Muscle of back (tissue), 11 donors: ENCODE measurements around the gene CEP19. TPM values are rescaled to one million over a fixed set of nuclear protein-coding genes. Genes with fewer than 3 reads are reported as not detected.
A peak's percentile ranks its signal among the peaks of the same experiment; 100 is the strongest.

Experiments
- DNase-seq, 3 donors: peaks; one replicate each; pipeline versions ENCODE4 v3.0.0 to v3.0.0-alpha.2; 2013
- polyA plus RNA-seq, 10 donors: library from polyadenylated mRNA; unstranded; fragments of 120-200 nt; gene quantifications; one replicate each; pipeline ENCODE4 v1.2.1, GENCODE V29; 2013; ENCODE audit not compliant: insufficient read length in 10 of 10

The CEP19 gene
- polyA plus RNA-seq, 10 donors, result 1.6 to 4.4 (median 1.9) TPM

DNA sequence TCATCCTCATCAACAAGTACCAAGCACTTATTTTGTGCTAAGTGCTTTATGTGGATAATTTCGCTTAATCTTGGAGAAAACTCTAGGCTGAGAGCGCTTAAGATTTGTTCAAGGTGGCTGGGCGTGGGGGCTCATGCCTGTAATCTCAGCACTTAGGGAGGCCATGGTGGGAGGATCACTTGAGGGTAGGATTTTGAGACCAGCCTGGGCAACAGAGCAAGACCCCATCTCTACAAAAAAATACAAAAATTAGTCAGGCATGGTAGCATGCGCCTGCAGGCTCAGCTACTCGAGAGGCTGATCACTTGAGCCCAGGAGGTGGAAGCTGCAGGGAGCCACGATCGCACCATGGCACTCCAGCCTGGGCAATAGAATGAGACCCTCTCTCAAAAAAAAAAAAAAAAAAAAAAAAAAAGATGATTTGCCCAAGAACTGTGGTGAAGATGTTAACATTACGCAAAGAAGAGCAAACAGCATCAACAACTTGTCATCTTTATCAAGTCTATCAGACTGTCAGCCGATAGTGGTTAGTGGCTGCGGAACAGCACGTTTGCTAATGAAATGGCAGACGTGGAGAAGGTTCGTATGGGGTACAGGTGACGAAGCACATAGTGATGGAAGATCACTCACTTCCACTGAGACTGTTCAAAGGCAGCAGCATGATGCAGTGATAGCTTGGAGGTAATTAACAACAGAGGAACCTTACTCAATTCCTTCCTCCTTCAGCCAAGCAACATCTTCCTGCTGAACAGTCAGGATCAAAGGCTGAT is 44.8 kb downstream of the CEP19 start:
- DNase-seq, result no peak

DNA sequence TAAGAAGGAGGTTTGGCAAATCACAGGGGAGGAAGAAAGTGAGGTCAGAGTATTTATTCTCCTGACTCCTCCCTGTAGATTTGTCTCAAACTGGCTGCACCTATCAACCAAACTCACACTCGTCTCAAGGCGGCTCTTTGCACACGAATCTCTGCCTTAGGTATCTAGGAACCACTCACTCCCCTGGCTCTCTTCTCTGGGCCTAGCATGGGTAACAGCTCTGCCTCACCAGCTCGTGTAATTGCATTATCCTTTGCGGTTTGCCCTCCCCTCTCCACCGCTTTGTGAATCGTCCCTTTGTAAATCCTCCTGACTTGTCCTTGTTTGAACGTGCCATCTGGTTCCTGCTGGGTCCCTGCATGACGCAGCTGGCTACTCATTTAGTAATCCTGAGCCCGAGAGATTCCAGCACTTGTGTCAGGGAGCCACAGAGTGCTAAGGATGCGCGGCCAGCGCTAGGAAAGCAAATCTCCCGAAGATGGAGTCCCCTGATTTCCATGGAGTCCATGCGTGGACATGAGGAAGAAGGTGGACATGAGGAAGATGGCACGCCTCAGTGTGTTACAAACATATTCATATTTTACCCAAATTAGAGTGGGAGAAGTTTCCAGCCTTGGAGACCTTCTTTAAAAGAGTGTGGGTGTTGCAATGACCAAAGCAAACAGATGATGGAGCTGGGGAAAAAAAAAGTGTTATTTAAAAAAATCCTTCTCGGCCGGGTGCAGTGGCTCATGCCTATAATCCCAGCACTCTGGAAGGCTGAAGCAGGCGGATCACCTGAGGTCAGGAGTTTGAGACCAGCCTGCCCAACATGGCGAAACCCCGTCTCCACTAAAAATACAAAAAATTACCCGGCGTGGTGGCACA is 45.8 kb downstream of the CEP19 start:
- DNase-seq, result peak in 1 of 3 donors; percentile 42

DNA sequence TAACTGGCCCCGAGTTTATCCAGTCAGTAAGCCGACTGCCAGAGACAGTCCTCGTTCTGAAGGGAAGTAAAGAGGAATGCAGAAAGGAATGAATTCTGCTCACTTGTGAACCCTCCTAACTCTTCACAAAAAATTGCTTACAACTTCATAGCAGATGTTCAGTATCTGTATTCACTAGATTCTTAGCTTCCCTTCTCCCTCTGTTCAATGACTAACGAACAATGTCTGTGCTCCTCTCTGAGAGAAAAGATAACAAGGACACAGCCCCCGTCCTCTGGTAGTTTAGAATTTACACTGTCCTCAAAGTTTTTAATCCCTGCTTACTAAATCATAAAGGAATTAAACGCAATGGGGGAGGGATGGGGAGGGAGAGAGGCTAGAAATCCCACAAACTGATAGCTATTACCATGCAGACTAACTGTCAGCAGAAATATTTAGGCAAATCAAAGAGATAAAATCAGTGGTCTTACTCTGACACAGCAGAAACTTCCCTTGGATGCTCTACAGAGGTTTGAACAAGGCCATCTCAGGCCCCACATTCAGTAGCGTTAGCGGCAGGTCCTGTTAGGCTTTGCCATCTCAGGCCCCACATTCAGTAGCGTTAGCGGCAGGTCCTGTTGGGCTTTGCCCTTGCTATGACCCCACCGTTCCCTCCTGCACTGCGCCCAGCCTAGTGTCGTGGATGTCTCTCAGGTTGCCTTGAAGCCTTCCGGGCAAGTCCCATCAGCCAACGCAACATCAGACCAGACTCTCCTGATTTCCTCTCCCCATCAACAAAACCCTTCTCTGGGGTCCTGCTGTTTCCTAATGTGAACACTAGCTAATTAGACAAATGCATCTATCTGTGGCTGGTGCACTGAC is 49.1 kb downstream of the CEP19 start:
- DNase-seq, result no peak

DNA sequence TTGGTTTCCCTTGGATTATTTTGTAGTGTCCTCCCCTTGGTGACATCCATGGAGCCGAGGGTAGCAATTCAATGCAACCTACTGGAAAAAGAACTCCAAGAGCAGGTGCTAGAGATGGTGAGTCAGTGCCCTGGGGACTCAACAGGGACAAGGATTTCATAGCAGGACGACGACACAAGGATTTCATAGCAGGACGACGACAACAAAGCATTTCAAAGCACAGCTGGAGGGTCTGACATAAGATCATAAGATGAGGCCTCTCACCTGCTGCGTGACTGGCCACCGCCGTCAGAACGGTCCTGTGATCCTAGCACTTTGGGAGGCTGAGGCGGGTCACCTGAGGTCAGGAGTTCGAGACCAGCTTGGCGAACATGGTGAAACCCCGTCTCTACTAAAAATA is 50.0 kb downstream of the CEP19 start:
- DNase-seq, result no peak

DNA sequence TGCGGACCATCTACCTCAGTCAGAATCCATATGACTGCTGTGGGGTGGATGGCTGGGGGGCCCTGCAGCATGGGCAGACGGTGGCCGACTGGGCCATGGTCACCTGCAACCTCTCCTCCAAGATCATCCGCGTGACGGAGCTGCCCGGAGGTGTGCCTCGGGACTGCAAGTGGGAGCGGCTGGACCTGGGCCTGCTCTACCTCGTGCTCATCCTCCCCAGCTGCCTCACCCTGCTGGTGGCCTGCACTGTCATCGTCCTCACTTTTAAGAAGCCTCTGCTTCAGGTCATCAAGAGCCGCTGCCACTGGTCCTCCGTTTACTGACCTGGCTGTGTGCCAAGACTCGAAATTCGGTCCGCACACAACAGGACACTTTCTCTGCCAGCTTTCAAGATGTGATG is 50.6 kb downstream of the CEP19 start:
- no peak for DNase-seq

DNA sequence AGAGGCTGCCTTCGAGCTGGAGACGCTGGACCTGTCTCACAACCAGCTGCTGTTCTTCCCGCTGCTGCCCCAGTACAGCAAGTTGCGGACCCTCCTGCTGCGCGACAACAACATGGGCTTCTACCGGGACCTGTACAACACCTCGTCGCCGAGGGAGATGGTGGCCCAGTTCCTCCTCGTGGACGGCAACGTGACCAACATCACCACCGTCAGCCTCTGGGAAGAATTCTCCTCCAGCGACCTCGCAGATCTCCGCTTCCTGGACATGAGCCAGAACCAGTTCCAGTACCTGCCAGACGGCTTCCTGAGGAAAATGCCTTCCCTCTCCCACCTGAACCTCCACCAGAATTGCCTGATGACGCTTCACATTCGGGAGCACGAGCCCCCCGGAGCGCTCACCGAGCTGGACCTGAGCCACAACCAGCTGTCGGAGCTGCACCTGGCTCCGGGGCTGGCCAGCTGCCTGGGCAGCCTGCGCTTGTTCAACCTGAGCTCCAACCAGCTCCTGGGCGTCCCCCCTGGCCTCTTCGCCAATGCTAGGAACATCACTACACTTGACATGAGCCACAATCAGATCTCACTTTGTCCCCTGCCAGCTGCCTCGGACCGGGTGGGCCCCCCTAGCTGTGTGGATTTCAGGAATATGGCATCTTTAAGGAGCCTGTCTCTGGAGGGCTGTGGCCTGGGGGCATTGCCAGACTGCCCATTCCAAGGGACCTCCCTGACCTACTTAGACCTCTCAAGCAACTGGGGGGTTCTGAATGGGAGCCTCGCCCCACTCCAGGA is 51.5 kb downstream of the CEP19 start:
- no peak for DNase-seq

DNA sequence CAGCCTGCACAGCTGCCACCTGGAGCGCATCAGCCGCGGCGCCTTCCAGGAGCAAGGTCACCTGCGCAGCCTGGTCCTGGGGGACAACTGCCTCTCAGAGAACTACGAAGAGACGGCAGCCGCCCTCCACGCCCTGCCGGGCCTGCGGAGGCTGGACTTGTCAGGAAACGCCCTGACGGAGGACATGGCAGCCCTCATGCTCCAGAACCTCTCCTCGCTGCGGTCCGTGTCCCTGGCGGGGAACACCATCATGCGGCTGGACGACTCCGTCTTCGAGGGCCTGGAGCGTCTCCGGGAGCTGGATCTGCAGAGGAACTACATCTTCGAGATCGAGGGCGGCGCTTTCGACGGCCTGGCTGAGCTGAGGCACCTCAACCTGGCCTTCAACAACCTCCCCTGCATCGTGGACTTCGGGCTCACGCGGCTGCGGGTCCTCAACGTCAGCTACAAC is 52.1 kb downstream of the CEP19 start:
- DNase-seq, result no peak

Other genes with a start within 250 kb of the CEP19 start
- 10 to 100 TPM in 5 of 10 donors, 1 to 10 TPM in 5; 7.1 to 11.9 (median 10.0) TPM for gene RNF168, start 208.5 kb downstream of the CEP19 start, polyA plus RNA-seq
- 1 to 10 TPM; 1.2 to 6.4 (median 1.9) TPM for gene SMCO1, start 196.9 kb downstream of the CEP19 start, polyA plus RNA-seq
- 10 to 100 TPM in 7 of 10 donors, 1 to 10 TPM in 3; 7.0 to 11.7 (median 10.4) TPM for gene WDR53, start 143.7 kb downstream of the CEP19 start, polyA plus RNA-seq
- gene FBXO45, start 143.6 kb downstream of the CEP19 start, polyA plus RNA-seq, result 10 to 100 TPM; 12.6 to 19.5 (median 14.6) TPM
- 1 to 10 TPM; 3.9 to 6.8 (median 5.3) TPM for gene NRROS, start 72.6 kb downstream of the CEP19 start, polyA plus RNA-seq
- 10 to 100 TPM; 13.6 to 23.2 (median 17.5) TPM for gene PIGX, start 127 bp upstream of the CEP19 start, polyA plus RNA-seq
- 10 to 100 TPM; 45.2 to 66.3 (median 53.6) TPM for gene PAK2, start 27.6 kb upstream of the CEP19 start, polyA plus RNA-seq
- 10 to 100 TPM; 12.9 to 25.3 (median 16.7) TPM for gene SENP5, start 155.7 kb upstream of the CEP19 start, polyA plus RNA-seq
- gene NCBP2, start 230.3 kb upstream of the CEP19 start, polyA plus RNA-seq, result 10 to 100 TPM; 63.1 to 95.3 (median 73.6) TPM